Measurements from ENCODE around the gene PCNX1. TPM values are rescaled to one million over a fixed set of nuclear protein-coding genes. Genes with fewer than 3 reads are reported as not detected.

Gene PCNX1
- total and polyA plus RNA-seq, 2 of the 4 experiments (the other 2 are of a cell fraction): 15.0 to 43.7 TPM

DNA sequence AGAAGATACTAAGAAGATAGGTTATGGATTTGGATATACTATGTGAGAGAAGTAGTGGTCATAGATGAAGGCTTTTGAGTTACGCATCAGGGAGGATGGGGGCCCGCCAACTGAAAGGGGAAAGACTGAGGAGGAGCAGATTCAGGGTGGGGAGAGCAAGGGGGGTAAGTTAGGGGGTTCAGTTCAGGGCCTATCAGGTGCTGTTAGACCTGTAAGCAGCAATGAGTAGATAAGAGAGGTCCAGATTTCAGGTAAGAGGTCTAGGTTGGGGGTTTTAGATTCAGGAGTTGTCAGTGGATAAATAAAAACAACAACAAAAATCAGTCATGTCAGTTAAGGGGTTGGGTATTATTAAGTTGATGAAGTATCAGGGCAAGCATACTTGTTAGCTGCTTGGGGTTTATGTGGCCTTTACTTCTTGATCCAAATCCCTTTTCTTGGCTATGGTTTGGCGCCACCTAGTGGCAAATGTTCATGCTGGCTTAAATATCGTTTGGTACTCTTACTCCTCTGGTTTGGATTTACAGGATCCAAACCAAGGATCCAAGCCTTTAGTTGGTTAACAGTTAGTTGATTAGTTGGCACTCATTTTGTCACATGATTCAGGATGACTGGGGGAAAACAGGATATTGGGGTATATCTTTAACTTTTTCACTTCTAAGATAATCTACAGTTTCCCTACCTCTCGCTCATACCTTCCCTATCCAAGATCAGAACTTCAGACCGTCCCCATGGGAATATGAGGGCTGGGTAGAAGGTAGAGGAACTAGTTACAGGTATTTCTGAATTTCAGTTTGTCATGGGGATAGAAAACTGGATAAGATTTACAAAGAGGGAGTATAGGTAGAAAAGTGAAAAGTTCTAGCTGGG, 65.1 kb downstream of the PCNX1 start:
- Histone ChIP-seq H3K4me1 (ENCODE audit: control insufficient read depth, insufficient read depth, low read length) (peaks cover 2% of the 10 kb centered on the region; the same call in 1 of the 2 replicates), H3K14ac (replicated peaks; ENCODE audit: low read depth, low read length) (no peak overlapping the region), H3K27me3 (ENCODE audit: control insufficient read depth, insufficient read depth, low read length) (no peaks in the 10 kb centered on the region), H3K79me1 (ENCODE audit: low read depth in 1 of 2, low read length in 2 of 2) (peaks cover 5 to 24% of the 10 kb centered on the region in 2 experiments), H2BK5ac (ENCODE audit: low read depth, low read length, poor library complexity, severe bottlenecking) (no peak overlapping the region), H2AK9ac (replicated peaks; ENCODE audit: low read depth, low read length, poor library complexity) (no peak overlapping the region), H4K8ac (ENCODE audit: low read depth in 2 of 2, low read length in 2 of 2) (no peak overlapping the region), H3K4me2 (ENCODE audit: low read depth, low read length) (no peak overlapping the region), H2BK120ac (ENCODE audit: low read depth, low read length) (no peak overlapping the region), H2BK15ac (ENCODE audit: low read depth, low read length) (no peak overlapping the region), H3K4me3 (ENCODE audit: insufficient read depth, low read depth, low read length) (no peak overlapping the region), H4K5ac (ENCODE audit: low read depth, low read length) (no peak overlapping the region), H3K23ac (ENCODE audit: low read depth, low read length) (no peak overlapping the region), H3K56ac (ENCODE audit: extremely low read depth, insufficient read depth, low read length) (no peak overlapping the region), H3K27ac (ENCODE audit: insufficient read depth, low read length) (no peak overlapping the region), H2BK20ac (ENCODE audit: low read depth, low read length) (no peak overlapping the region), H4K20me1 (ENCODE audit: insufficient read depth, low read length) (peaks cover 14% of the 10 kb centered on the region; the same call in 1 of the 2 replicates), H3K9ac (ENCODE audit: low read depth, low read length) (no peak overlapping the region), H3K36me3 (ENCODE audit: control insufficient read depth, insufficient read depth, low read length) (peaks cover 16% of the 10 kb centered on the region), H2AK5ac (ENCODE audit: low read depth, low read length) (no peak overlapping the region), H3K9me1 (ENCODE audit: insufficient read depth, low read length) (peaks cover 3% of the 10 kb centered on the region; the same call in 1 of the 2 replicates), H3K9me3 (ENCODE audit: control insufficient read depth, insufficient read depth, low read length) (no peaks in the 10 kb centered on the region), H2AFZ (replicated peaks; ENCODE audit: low read length, poor library complexity) (no peak overlapping the region), H4K91ac (ENCODE audit: insufficient read depth, low read depth, low read length) (no peak overlapping the region), H3K4ac (ENCODE audit: low read depth, low read length) (no peak overlapping the region), H3K18ac (ENCODE audit: low read depth, low read length) (no peak overlapping the region)
- dilution Hi-C loops (cut with HindIII; ENCODE audit: low sequenced_read_pairs, unreplicated experiment) (no loop called here), intact Hi-C loops (cut with micrococcal nuclease) (loop anchor here (1.0 to 5.0 kb wide), 4 partner anchors 63 to 780 kb away; no protein-coding TSS in a partner anchor), in situ Hi-C loops (cut with MboI; ENCODE audit: low sequenced_read_pairs) (loop anchor here (5.0 to 25.0 kb wide), 2 partner anchors 150 to 360 kb away; partner anchors contain the start of gene MED6)
- no TSS peak for BruUV-seq (replicated peaks)
- ChIA-PET CTCF (interaction anchor here (0.6 to 1.6 kb wide), 9 partner anchors 10 to 164 kb away, joined by 3 to 6 read pairs (median 3); partner anchors contain the start of gene PCNX1), POLR2A (ENCODE audit: unreplicated experiment) (no interaction called here)
- DNase-seq (peak; percentile 88), ATAC-seq (ENCODE audit: low read depth) (peak; percentile 90)
- WGBS, 2 experiments (ENCODE audit: extremely low coverage in 2 of 2, insufficient read length in 1 of 2): no CpG with 5 or more reads among the region's 6 CpGs
- TF ChIP-seq CTCF (conservative IDR thresholded peaks at IDR 0.05; ENCODE audit: low read depth, low read length): peak; percentile 91
- TF ChIP-seq NFE2L2 (IDR thresholded peaks at IDR 0.05; ENCODE audit: low read depth, low read length): no peak
- TF ChIP-seq POLR2A (IDR thresholded peaks at IDR 0.05; ENCODE audit: low read depth, low read length): peak; percentile 22; the same call in 1 of the 2 replicates
- TF ChIP-seq MXI1 (IDR thresholded peaks at IDR 0.05; ENCODE audit: borderline replicate concordance, low read depth, low read length): no peak
- TF ChIP-seq, protein P1, sequence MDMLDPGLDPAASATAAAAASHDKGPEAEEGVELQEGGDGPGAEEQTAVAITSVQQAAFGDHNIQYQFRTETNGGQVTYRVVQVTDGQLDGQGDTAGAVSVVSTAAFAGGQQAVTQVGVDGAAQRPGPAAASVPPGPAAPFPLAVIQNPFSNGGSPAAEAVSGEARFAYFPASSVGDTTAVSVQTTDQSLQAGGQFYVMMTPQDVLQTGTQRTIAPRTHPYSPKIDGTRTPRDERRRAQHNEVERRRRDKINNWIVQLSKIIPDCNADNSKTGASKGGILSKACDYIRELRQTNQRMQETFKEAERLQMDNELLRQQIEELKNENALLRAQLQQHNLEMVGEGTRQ (IDR thresholded peaks at IDR 0.05; ENCODE audit: low read depth, low read length): no peak
- no peak for TF ChIP-seq MAZ (IDR thresholded peaks at IDR 0.05; ENCODE audit: borderline replicate concordance, low read depth, low read length)
- no peak for TF ChIP-seq FOS (IDR thresholded peaks at IDR 0.05; ENCODE audit: low read depth, low read length)
- no peak for TF ChIP-seq RFX5 (IDR thresholded peaks at IDR 0.05; ENCODE audit: low read depth, low read length)
- peak; percentile 71 for TF ChIP-seq SMC3 (IDR thresholded peaks at IDR 0.05; ENCODE audit: low read depth, low read length)
- TF ChIP-seq, protein P2, sequence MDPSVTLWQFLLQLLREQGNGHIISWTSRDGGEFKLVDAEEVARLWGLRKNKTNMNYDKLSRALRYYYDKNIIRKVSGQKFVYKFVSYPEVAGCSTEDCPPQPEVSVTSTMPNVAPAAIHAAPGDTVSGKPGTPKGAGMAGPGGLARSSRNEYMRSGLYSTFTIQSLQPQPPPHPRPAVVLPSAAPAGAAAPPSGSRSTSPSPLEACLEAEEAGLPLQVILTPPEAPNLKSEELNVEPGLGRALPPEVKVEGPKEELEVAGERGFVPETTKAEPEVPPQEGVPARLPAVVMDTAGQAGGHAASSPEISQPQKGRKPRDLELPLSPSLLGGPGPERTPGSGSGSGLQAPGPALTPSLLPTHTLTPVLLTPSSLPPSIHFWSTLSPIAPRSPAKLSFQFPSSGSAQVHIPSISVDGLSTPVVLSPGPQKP (IDR thresholded peaks at IDR 0.05; ENCODE audit: borderline replicate concordance, low read depth, low read length): no peak
- TF ChIP-seq CEBPB (IDR thresholded peaks at IDR 0.05; ENCODE audit: low read depth, low read length): no peak
- no peak for TF ChIP-seq RCOR1 (IDR thresholded peaks at IDR 0.05; ENCODE audit: insufficient replicate concordance, low read length)
- TF ChIP-seq BHLHE40 (IDR thresholded peaks at IDR 0.05; ENCODE audit: low read depth, low read length): no peak
- no peak for TF ChIP-seq CHD1 (IDR thresholded peaks at IDR 0.05; ENCODE audit: low read depth, low read length)
